GM12892 (cell line): ENCODE measurements around the gene SYNPO.

Source experiments
- POLR2A ChIP-seq: IDR thresholded peaks from 2 replicates; pipeline ENCODE4 v1.6.1; 2011; ENCODE audit warnings: low read depth, low read length, control low read depth
- TAF1 ChIP-seq: IDR thresholded peaks from 2 replicates; pipeline ENCODE4 v1.6.1; 2011; ENCODE audit warnings: low read depth, mild to moderate bottlenecking, control low read depth, low read length, borderline replicate concordance

DNA sequence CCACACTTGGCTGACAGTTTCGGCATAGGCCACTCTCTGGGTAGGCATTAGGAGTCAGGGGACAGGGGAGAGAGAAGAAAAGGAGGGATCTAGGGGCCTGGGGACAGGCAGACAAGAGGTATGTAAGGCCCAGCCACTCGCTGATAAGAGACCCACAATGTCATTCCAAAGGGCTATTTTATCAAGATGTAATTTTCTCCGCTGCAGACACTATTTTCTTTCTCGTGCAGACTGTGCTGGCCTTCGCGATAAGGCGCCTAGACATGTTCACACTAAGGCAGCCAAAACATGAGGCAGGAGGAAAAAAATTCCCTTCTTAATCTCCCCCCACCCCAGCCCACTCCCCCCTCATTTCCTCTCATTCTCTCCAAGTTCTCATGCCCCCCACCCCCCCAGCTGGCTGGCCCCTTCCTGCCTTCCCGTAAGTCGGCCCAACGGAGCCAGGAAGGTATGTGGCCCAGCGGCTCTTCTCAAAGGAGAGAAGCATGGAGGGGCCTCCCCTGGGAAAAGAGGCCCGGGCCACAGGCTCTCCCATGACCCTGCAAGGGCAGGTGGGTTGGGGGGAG, 44.9 kb upstream of the SYNPO start:
- TF ChIP-seq TAF1: no peak
- no peak for TF ChIP-seq POLR2A
